NOMO-1 treated with dmso at 0.1 percent for 144 hours (cell line): Measurements from ENCODE around the gene TELO2.
"Not testable (repeated sequence)": the region's sequence is repeated elsewhere in the genome, so short reads cannot be mapped to it uniquely, and the experiment has no call there.

Source experiments
- DNase-seq: peaks from one replicate; lab custom pipeline; 2025; ENCODE audit not compliant: unreplicated experiment; lab: John Stamatoyannopoulos, UW

Gene TELO2

DNA sequence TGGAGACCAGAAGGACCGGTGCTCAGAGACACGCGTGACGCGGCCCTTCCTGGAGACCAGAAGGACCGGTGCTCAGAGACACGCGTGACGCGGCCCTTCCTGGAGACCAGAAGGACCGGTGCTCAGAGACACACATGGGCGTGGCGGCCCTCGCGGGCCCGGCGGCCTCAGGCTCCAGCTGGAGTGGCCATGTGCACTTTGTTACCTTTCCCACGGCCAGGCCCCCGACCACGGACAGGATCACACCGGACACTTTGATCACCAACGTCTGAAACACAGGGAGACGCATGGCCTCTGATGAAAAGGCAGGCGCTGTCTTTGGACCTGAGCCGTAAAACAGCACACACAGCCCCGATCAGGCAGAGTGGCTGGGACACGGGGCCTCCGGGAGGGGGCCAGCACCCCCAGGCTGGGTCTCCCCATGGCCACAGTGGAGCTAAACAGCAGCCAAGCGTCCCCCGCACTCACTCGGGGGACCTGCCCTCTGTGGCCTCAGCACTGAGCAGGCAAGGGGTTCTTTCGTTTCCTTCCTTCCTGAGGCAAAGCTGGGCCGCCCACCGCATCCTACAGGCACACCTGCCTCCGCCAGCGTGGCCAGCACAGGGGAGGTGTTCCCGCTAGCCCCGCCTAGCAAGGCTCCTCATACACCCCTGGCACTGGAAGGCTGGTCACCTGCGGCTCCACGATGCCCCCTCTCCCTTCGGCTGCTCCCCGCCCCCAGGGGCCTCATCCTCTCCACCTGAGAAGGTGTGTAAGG is 35.5 kb upstream of the TELO2 start:
- DNase-seq: no peak

DNA sequence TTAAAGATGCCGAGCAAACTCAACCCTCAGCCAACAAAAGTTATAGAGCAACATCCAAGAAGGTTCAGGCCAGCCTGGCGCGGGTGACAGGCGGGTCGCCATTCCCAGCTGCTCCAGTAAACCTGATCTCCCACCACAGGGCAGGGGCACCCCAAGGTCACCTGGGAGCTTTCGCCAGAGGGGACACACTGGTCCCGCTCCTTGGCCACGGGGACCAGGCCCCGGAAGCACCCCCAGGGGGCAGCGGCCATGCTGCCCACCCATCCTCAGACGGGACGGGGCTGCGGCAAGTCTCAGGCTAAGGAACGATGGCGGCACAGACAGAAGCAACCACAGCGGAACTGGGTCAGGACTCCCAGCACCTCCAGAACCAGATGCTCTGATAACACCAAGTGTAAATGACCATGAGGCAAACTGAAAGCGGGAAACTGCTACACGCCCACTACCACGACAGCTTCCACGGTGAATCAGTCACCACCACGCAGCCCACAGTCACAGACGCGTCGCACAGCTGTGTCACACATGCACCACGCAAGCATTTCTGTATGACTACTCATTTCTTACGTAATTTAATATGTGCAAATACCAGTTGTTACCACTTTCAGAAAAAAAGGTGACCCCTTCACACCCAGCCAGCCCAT is 34.7 kb upstream of the TELO2 start:
- no peak for DNase-seq

DNA sequence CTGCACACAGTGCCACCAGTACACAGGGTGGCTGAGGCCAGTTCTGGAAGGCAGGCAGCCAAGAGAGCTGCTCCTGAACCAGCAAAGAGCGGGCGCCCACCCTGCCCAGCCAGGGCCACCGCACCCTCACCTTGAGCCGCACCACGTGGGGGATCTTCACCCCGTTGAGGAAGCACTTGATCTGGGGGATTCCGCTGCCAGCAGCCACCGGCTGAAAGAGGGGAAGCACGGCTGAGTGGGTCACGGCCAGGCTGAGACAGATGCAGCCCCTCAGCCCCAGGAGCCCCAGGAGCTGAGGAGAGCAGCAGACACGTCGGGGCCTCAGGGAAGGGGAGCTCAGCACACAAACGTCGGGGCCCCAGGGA is 34.2 kb upstream of the TELO2 start:
- no peak for DNase-seq

DNA sequence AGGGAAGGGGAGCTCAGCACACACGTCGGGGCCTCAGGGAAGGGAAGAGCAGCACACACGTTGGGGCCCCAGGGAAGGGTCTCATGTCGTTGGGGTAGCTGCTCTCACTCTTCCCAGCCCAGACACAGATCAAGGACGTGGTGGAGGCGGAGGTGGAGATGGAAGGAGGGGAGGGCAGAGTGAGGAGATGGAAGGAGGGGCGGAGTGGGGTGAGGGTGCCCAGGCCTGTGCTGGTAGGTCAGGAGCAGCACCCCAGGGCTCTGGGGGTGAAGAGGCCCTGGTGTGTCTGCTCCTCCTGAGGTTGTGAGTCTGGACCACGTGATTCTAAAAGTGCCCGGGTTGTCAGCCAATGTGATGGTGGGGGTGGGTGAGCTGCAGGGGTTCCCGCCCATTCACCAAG is 33.2 kb upstream of the TELO2 start:
- DNase-seq: no peak

DNA sequence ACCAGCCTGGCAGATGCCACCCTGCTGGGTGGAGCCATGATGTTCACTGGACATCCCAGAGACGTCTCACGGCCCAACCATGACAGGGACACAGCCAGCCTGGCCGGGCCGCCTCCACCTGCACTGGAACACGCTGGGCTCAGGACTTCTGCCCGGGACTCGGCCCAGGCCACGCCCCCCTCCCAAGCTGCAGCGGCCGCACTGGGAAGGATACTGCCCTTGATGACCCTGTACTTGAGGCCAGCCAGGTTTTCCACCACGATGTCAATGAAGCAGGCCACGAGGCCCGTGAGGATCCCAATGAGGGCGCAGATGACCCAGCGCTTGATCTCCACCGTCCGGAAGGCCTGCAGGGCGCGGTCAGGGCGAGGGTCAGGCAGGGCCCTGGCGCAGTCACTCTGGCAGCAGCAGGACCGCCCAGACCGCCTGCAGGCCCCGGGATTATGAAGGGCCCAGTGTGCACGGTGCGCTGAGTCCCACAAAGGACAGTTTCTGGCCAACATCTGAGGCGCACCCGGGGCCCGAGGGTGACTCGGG is 32.5 kb upstream of the TELO2 start:
- no peak for DNase-seq

DNA sequence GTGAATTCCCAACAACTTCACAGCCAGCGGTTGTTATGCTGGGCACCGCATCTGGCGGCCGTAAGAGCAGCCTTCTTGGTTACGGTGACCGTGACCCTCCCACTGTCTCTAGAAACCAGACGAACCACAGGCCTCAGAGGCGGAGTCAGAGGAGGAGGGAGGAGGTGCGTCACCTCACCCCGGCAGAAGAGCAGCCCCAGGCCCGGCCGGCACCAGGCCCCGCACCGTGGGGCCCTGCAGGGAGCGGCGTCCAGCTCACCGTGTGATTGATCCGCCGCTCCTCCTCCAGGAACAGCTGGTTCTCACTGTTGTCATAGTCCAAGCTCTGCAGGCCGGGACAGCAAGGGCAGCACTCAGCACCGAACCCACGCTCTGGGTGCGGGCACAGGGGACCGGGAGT is 32.0 kb upstream of the TELO2 start:
- DNase-seq: no peak

DNA sequence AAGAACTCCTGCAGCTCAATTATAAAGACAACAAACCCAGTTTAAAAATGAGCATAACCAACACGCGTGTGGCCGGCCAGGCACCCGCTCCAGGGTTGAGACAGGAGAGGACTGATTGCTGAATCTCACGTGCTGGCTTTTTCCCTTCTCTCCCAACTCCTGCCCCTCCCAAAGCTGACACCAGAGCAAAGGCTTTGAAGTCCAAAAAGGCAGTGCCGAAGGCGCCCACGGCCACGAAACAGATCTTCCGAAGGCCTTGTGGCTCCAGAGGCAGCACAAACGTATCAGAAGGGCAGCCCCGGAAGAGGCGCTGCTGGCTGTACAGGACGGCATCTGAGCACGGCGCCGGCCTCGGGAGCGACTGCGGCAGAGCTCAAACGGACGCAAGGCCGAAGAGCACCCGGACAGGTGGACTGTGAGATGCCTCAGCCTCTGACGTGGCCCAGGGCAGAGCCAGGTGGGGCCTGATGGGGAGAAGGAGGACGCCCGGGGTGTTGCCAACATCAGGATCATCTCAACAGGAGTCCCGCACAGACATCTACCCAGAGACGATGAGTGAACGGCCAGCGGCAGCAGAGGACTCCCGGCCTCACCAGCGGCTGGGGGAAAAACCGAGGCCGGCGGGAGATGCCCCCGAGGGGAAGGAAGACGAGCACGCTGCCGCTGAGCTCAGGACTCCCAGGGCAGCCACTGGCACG is 28.8 kb upstream of the TELO2 start:
- no peak for DNase-seq

DNA sequence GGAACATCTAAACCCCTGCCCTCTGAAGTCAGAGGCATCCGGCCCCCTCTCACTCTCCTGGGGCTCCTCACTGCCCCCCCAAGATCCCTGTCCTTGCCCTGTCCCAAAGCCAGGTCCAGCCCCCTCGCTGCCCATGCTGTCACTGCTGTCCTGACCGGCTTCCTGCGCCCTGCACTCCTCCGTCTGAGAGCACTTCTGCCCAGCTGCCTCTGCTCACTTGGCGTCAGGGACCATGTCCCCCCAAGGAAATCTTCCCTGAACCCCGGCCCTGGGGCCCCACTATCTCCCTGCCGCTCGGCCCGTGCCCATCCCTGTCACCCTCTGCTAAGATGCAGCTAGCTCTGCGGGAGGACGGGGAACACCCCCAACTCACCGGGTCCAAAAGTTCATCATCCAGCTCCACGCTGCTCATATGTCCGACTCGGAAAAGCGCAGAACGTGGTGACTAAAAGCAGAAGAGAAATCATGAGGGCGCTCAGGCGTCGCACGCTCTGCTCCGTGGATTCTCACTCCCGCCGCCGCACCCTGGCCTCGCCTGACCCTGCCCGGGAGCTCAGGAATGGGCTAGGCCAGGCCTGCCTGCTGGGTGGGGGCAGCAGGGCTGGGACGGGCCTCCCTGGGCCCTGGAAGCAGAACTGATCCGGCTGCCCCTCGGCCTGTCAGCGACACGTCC is 28.1 kb upstream of the TELO2 start:
- no peak for DNase-seq

DNA sequence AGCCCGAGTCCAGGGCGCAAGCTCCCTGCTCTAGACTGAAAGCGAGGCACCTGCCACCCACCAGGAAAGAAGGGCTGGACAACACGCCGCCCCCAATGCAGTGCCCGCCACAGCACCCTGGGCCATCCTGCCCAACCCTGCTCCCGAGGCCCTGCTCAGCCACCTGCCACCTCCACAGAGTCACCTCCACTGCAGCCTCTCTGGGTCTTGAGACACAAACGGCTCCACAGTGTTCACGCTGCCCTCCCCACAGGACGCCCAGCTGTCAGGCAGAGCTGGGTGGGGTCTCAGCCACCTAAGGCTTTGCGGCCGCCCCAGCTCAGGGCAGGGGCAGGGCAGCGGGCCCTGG is 27.6 kb upstream of the TELO2 start:
- DNase-seq: no peak

DNA sequence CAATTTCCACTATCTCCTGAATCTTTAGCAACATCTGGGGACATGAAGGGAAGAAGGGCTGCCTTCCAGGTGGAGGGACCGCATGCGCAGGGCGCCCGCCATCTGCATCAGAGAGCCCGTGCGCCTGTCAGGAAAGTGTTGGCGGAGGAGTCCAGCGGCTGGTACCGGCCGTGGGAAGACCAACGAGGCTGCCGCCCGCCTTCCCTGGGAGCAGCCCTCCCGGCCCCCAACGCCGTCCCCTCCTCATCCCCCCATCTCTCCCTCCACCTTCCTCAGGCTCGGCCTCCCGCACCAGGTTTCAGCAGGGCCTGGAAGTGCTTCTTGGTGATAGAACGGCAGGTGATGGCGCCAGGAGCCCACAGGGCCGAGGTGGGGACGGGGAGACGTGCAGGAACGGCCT is 27.1 kb upstream of the TELO2 start:
- no peak for DNase-seq

DNA sequence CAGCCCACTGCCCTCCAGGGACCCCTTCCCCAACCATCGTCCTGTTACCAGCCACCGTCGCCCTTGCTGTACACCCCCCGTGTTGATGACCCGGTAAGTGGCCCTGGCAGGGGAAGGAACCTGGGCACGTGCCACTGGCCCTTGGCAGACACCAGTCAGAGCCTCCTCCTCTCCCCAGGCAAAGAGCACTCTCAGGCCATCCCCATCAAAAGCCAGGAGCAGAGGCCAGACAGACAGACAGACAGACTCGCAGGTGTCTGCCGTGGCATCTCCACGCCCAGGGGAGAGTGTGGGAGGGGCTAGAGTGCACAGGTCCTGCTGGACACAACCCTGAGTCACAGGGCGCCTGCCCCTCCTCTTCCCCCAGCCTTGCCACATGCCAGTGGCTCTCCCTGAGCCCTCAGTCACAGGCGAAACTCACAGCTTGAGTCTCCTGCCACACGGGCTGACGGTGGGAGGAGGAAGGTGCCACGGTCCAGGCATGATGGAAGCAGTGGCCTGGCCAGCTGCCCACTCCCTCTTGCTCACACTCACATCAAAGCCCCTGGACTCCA is 26.1 kb upstream of the TELO2 start:
- DNase-seq: no peak

DNA sequence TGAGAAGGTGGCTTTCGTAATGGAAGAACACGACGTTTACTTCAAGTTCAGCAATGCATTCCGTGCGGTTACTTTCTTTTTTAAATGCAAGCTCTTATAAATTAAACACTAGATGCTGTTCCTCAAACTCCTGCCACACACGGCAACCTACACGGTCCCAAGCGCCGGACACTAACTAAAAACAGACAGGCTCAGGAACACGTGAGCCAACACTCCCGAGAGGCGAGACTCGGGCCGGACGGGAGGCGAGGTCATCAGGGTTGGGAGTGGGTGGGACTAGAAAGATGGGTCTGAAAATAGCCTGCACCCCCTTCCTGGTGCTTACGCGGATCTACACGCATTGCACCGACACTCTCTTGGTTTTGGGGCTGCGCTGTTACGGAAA is 24.7 kb upstream of the TELO2 start:
- no peak for DNase-seq

DNA sequence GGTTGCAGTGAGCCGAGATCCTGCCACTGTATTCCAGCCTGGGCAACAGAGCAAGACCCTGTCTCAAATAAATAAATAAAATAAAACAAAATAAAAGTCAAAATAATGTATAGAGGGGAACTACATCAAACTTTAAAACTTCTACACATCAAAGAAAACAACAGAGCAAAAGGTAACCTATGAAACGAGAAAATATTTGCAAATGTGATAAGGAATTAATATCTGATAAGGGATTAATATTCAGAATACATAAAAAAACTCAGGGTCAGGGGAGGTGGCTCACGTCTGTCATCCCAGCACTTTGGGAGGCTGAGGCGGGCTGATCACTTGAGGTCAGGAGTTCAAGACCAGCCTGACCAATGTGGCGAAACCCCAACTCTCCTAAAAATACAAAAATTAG is 24.0 kb upstream of the TELO2 start:
- DNase-seq: not testable (repeated sequence)

DNA sequence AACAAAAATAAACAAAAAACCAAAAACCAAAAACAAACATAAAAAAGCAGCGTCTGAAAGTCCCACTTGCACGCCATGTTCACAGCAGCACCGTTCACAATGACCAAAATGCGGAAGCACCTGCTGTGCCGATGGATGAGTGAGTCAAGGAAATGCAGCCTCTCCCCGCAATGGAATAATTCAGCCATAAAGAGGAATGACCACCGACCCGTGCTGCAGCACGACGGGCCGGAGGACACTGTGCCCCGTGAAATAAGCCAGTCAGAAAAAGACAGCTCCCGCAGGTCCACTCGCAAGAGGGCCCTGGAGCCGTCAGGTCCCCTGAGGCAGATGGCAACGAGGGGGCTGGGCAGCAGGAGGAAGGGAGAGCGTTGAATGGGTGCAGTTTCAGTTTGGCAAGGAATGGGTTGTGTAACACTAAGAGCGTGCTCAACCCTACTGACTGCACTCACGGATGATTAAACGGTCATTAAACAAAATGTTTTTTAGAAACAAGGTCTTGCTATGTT is 23.4 kb upstream of the TELO2 start:
- peak; percentile 89 for DNase-seq

DNA sequence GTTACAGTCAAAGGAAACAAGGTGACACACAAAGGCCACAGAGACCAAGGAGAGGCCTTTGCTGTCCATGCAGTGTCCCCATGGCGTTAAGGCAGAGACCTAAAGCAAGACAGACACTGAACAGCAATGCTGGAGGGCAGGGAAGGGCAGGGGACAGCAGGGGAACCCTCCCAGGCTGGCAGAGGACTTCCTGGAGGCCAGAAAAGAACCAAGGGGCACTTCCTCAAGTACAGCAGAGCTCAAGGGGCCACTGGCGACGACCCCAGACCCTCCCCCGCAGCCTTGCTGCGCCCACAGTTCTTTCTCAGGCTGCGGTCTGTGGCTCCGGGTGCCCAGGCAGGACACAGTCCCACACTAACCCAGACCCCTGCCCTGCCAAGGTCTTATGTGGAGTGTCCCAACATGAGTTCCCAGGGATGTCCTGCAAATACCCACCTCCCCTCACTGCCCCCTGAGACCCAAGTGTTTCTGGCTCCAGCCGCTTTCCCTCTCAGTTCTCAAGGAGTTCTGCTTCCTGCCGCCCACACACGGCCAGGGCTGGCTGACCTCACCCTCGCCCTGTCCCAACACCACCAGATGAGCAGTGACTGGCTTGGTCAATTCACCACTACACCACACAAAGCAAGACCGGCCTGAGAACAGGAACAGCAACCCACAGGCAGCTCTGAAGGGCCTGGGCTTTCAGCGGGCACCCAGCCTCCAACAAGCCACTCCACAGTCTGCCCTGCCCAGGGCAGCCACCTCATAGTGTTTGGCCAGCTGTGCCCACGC is 22.5 kb upstream of the TELO2 start:
- peak; percentile 17 for DNase-seq

DNA sequence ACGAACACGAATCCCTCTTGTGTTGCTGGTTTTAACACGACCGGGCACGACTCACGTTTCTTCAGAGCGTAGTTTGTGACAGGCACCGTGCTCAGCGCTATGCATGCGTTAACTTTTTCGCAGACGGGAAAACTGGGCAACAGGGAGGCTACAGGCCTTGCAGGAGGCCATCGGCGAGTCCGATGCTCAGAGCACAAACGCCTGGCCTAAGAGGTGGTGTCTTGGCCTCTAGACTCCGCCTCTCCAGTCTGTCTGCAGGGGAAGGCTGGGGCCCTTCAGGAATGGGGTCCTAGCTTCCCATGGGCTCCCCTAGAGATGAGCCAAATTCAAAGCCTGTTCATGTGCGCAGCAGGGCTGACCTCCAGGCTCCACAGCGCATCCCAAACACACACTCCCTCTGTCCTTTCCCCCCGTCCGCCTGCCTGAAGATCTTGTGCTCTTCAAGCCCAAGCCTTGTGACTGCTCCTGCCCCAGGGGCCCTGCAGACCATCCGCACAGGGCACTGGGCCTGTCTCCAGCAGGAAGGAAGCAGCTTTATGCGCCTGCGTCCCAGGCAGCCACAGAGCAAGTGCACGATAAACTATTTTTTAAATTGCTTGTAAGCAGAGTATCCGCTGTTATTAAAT is 21.5 kb upstream of the TELO2 start:
- no peak for DNase-seq

DNA sequence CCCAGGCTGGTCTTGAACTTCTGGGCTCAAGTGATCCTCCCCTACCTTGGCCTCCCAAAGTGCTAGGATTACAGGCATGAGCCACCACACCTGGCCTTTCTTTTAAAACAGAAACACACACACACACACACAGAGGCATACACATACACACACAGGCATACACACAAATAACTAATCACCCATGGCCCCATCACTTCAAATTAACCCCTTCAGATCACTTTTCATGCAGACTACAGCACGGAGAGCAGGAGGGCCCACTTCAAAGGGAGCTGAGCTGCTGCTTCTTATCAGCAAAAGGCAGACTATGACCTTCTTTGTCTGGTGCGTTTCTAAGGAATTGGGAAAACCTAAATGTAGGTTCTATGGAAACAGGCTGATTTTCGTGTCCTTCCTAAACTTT is 20.2 kb upstream of the TELO2 start:
- DNase-seq: no peak

DNA sequence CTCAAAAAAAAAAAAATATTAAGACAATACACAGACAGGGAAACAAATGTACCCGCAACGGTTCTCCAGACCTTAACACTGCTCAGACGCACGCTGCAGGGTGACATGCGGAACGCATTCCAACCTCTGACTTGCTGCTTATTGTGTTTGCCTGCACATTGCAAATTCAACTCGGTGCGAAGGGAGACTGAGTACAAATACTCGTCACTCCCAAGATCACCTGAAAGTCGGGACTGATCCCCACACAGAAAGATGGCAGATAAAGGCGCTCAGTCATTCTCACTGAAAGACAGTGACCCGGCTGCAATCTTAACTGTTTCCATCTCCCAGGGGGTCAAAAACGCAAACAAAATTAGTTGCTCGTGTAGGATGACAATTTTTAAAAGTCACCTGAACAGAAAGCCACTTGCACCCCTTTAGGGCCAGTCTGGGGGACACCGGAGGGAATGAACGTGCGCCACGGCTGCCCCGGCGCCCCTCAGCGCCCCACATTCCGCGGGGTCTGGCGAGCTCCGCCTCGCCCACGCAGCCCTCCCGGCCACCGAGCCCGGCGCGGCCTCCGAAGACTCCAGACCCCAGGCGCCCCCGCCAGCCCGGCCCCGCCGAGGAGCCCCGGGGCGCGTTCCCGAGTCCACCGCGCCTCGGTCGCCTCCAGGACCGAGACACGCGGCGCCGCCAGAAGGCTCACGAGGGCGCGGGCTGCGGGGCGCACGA is 18.9 kb upstream of the TELO2 start:
- no peak for DNase-seq

DNA sequence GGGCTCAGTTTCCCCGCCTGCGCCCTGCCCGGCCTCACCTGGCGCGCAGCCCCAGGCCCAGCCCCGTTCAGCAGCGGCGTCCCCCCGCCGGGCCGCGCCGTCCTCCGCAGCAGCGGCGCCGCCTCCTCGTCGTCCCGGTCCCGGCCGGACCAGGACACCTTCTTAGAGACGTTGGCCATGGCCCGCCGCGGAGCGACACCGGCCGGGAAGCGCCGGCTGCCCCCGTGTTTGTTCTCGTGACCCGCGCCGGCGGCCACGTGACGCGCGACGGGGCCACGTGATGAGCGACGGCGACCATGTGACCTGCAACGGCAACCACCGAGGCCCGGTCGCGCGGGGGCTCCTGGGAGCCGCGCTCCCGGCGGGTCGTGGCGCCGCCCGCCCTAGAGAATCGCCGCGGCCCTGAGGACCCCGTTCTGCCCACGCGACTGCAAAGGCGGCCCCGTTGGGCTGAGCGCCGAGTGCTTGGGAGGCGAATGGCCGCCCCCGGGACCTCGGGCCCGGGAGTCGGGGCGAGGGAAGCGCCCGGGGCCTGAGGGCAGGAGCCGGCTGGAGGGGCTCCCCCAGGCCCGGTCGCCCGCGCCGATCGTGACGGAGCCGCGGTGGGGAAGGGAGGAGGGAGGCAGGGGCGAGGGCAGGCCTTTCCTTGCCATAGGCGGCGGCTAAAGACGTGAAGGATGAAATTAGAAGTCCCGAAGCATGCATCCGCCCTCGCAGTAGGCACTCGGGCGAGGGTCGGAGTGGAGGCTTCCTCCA is 18.2 kb upstream of the TELO2 start, which contains the start of gene CLCN7:
TSS of gene CLCN7 (minus strand) at position 233 of the 756 bp plus-strand sequence. CDS start at position 179, 54 bp downstream.
- peak; percentile 79 for DNase-seq
